ENCODE results near the gene TTC7B.

Gene TTC7B

DNA sequence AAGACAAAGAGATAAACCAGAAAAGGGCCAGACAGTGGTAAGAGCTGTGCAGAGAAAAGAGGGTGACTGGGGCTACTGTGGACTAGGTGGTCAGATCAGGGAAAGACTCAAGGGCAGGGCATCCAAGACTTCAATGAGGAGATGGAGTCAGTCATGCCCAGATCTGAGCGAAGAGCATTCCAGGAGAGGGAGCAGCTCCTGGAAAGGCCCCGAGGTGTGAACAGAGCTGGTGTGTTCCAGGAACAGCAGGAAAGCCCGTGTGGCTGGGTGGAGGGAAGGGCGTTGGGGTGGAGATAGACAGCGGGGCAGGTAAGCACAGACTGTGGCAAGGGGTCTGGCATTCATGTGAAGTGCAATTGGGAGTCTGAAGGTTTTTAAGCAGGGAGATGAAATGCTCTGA lies 16.8 kb downstream of the TTC7B start:
- Mint-ChIP-seq H3K27me3 (peaks cover 44% of the 10 kb centered on the region), H3K9me3 (no peaks in the 10 kb centered on the region), H3K4me1 (no peaks in the 10 kb centered on the region), H3K36me3 (no peaks in the 10 kb centered on the region), H3K27ac (no peak overlapping the region), H3K4me3 (no peak overlapping the region)
- ATAC-seq = no peak

DNA sequence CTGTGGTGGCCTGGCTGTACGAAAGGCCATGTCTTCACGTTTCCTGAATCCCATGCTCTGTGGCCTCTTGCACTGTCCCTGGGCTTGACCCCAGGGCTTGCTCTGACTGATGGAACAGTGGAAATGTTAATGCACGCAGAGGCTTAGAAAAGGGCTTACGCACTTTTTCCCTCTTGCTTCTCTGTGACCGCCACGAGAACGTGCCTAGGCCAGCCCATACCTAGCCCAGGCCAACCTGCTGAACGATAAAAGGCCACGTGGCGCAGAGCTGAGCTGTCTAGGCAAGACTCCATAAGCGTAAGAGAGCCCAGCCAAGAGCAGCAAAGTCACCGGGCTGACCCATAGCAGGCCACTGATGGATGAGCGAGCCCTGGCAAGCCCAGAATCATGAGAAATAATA lies 18.3 kb downstream of the TTC7B start:
- no peak for ATAC-seq
- peaks cover 45% of the 10 kb centered on the region for H3K27me3 Mint-ChIP-seq
- no peak overlapping the region for H3K4me3 Mint-ChIP-seq
- no peaks in the 10 kb centered on the region for H3K36me3 Mint-ChIP-seq
- H3K9me3 Mint-ChIP-seq = no peaks in the 10 kb centered on the region
- H3K4me1 Mint-ChIP-seq = no peaks in the 10 kb centered on the region
- H3K27ac Mint-ChIP-seq = no peak overlapping the region

DNA sequence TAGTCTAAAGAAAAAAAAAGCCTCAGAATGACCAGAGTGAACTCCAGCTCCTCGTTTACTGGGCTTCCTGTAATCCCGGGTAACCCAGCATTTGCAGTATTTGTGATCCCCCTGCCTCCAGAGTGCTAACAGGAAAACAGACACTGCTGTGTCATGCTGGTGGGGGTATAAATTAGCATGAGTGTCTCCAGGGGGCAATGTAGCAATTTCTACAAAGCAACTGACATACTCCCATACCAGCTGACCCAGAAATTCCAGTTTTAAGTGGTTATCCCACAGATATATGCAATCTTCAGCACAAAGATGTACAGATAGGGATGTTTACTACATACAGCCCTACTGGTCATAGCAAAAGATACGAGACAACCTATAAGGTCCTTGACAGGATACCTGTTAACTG lies 18.8 kb downstream of the TTC7B start:
- Mint-ChIP-seq H3K27me3 (peaks cover 45% of the 10 kb centered on the region), H3K9me3 (no peaks in the 10 kb centered on the region), H3K27ac (no peak overlapping the region), H3K36me3 (no peaks in the 10 kb centered on the region), H3K4me3 (no peak overlapping the region), H3K4me1 (no peaks in the 10 kb centered on the region)
- no peak for ATAC-seq

DNA sequence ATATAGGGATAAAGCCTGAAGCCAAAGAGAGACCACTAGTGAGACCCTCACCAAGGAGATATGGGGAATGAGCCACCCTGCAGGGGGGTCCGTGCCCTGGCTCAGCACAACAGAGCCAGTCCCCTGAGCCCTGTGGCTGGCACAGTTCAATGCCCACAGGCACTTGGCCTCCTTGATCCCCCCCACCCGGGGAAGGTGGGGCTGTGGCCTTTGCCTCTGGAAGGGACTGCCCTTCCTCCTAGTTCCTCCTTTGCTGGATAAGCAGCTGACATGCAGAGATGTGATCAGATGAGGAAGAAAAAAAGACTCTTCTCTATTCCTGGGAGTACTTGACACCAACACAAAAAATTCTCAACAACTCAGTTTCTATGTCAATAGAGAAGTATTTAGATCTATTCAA lies 19.9 kb downstream of the TTC7B start:
- Mint-ChIP-seq H3K4me3 (no peak overlapping the region), H3K36me3 (no peaks in the 10 kb centered on the region), H3K9me3 (no peaks in the 10 kb centered on the region), H3K27me3 (peaks cover 40% of the 10 kb centered on the region), H3K4me1 (no peaks in the 10 kb centered on the region), H3K27ac (no peak overlapping the region)
- peak; percentile 34 for ATAC-seq

DNA sequence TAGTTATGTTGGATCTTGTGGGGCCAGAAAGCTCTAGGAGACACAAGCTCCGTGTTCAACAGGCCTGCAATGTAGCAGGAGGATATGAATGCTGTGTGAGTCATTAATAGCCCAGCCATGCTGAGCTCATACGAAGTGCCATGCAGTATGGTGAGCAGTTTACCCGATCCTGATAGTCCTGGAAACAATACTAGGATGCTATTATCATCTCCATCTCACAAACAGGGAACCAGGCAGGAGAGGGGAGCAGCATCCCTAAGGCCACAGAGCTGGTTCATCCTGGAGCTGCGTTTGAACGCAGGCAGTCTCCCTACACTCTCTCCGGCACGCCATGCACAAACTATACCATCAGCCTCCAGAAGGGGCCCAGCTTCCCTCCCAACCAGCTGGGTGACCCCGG lies 20.5 kb downstream of the TTC7B start:
- Mint-ChIP-seq H3K27ac (no peak overlapping the region), H3K4me3 (no peak overlapping the region), H3K36me3 (no peaks in the 10 kb centered on the region), H3K9me3 (no peaks in the 10 kb centered on the region), H3K27me3 (peaks cover 34% of the 10 kb centered on the region), H3K4me1 (no peaks in the 10 kb centered on the region)
- no peak for ATAC-seq

DNA sequence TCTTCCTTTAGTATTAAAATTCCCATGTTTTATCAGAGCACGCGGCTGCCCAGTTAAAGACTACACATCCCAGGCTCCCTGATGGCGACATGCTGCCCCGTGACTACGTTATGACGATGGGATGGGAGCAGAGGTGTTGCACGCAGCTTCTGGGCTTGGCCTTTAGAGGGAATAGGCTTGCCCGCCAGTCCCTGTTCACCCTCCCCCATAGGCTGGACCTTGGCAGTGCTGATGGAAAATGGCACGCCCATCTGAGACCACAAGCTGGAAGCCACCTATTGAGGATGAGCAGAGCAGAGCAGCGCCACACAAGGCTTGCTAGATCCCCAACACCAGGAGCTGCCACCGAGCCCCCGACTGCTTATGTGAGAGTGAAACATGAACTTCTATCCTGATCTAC lies 24.7 kb downstream of the TTC7B start:
- Mint-ChIP-seq H3K4me1 (no peaks in the 10 kb centered on the region), H3K4me3 (no peak overlapping the region), H3K27ac (no peak overlapping the region), H3K36me3 (no peaks in the 10 kb centered on the region), H3K27me3 (peaks cover 12% of the 10 kb centered on the region), H3K9me3 (no peaks in the 10 kb centered on the region)
- ATAC-seq = no peak

DNA sequence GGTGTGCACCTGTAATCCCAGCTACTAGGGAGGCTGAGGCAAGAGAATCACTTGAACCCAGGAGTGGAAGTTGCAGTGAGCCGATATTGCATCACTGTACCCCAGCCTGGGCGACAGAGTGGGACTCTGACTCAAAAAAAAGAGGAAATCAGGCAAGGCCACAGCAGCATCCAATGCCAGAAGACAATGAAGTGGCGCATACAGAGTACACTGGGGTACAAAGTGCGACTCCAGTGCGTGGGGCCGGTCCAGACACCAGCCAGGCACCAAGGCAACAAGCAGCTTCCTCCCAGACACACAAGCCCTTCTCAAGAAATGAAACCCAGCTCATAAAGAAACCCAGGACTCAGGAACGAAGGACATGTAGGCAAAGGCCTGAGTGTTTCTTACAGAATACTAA lies 28.2 kb downstream of the TTC7B start:
- Mint-ChIP-seq H3K4me1 (no peaks in the 10 kb centered on the region), H3K9me3 (no peaks in the 10 kb centered on the region), H3K27me3 (no peaks in the 10 kb centered on the region), H3K36me3 (no peaks in the 10 kb centered on the region), H3K27ac (no peak overlapping the region), H3K4me3 (no peak overlapping the region)
- ATAC-seq = peak; percentile 37

DNA sequence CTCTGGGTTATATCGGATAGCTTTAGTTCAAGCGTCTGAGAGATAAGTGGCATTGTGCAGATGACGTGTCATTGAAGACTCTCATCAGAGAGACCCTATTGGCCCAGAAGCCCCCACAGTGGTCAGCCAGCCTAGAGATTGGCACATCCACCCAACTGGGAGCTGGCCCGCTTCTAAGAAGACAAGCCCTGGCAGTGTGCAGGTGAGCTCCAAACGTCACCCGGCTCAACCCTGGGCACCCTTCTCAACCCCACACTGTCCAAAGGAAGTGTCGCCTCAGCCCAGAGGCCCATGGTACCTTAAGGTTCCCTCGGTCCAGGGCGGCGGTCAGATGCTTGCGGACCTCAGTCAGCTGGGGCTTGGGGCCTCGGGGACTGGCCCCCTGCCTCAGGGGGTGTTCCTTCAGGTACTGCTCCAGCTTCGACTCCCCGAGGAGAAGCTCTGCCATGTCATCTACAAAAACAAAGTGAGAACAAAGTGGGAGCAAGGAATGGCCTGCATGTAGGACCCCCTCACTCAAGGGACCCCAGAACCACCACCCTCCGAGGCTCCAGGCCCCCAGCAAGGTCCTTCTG lies 30.3 kb downstream of the TTC7B start:
- Mint-ChIP-seq H3K4me1 (no peaks in the 10 kb centered on the region), H3K9me3 (no peaks in the 10 kb centered on the region), H3K27ac (no peak overlapping the region), H3K4me3 (no peak overlapping the region), H3K27me3 (no peaks in the 10 kb centered on the region), H3K36me3 (no peaks in the 10 kb centered on the region)
- ATAC-seq = no peak

DNA sequence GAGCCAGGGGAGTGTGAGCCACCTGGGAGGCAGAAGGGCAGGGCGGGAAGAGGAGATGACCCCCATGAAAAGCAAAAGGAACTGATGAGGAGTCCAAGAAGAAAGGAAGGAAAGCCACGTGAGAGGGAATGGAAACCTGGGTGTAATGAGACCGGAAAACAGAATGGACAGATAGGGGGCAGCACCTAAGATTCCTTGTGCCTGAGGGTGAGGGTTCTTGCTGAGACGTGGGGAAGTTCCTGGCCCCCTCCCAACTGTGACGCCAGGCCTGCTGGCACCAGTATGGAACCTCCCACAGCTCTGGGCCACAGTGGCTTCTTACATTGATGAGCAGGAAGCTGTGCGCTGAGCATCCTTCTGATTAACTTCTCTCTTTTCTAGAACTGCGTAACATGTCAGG lies 30.8 kb downstream of the TTC7B start:
- Mint-ChIP-seq H3K27ac (no peak overlapping the region), H3K36me3 (no peaks in the 10 kb centered on the region), H3K27me3 (no peaks in the 10 kb centered on the region), H3K4me3 (no peak overlapping the region), H3K4me1 (no peaks in the 10 kb centered on the region), H3K9me3 (no peaks in the 10 kb centered on the region)
- ATAC-seq = no peak

DNA sequence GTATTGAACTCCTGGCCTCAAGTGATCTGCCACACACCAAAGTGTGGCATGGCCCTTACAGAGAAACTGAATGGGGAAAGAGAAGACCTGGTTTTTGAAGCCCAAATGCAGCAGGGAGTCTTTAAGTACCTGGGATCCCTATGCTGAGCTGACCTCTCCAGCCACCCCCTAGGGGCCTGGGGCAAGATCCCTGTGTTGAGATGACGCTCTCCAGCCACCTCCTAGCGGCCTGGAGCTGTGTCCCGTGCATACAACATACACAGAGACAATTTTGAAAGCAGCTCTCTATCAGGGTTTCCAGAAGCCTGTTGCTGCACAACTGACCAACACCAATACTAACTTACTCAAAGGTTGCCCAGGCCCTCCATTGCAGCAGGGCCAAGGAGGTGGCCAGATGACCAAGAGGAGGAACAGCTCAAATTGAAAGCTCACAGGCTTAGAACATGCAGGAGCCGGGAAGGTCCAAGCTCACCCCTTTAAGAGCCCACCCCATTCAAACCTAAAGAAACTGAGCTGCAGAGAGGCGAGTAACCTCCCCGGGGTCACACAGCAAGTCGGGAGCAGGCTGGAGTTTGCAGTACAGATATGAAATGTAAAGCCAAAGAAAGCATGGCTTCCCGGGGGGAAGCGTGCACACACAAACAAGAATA lies 31.5 kb downstream of the TTC7B start:
- Mint-ChIP-seq H3K4me3 (no peak overlapping the region), H3K27ac (no peak overlapping the region), H3K27me3 (no peaks in the 10 kb centered on the region), H3K4me1 (no peaks in the 10 kb centered on the region), H3K36me3 (no peaks in the 10 kb centered on the region), H3K9me3 (no peaks in the 10 kb centered on the region)
- ATAC-seq = no peak

DNA sequence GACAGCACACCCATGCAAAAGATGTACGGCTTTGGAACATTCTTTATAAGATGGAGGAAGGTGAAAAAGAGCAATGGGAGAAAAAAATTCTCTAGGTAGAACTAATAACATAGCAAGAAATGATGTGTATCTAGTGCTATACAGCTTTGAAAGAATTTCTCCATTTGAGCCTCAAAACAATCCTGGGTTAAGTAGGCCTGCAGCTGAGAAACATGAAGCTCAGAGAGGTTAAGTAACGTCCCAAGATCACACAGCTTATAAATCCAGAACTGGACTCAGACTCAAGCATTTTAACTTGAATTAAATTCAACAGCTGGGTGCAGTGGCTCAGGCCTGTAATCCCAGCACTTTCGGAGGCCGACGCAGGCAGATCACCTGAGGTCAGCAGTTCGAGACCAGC lies 32.9 kb downstream of the TTC7B start:
- no peaks in the 10 kb centered on the region for H3K4me1 Mint-ChIP-seq
- no peaks in the 10 kb centered on the region for H3K9me3 Mint-ChIP-seq
- no peak for ATAC-seq
- no peaks in the 10 kb centered on the region for H3K27me3 Mint-ChIP-seq
- H3K4me3 Mint-ChIP-seq = no peak overlapping the region
- no peaks in the 10 kb centered on the region for H3K36me3 Mint-ChIP-seq
- H3K27ac Mint-ChIP-seq = no peak overlapping the region

DNA sequence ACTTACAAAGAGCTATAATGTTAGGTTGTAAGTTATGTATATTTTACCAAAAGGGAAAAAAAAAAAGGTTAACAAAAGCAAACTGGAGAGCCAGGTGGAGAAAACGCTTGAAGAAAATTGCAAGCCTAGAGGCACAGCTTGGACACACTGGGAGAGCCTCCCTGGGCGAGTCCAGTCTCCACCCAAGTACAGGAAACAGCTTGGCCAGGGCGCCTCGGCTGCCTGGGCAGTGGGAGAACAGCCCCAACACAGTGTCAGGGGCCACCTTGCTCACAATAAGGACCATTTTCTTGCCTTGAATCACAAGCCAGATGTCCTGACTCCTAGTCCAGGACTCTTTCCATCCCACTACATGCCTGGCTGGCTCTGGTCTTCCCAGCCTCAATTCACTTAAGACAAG lies 33.3 kb downstream of the TTC7B start:
- Mint-ChIP-seq H3K9me3 (no peaks in the 10 kb centered on the region), H3K4me1 (no peaks in the 10 kb centered on the region), H3K36me3 (no peaks in the 10 kb centered on the region), H3K27me3 (no peaks in the 10 kb centered on the region), H3K4me3 (no peak overlapping the region), H3K27ac (no peak overlapping the region)
- no peak for ATAC-seq

DNA sequence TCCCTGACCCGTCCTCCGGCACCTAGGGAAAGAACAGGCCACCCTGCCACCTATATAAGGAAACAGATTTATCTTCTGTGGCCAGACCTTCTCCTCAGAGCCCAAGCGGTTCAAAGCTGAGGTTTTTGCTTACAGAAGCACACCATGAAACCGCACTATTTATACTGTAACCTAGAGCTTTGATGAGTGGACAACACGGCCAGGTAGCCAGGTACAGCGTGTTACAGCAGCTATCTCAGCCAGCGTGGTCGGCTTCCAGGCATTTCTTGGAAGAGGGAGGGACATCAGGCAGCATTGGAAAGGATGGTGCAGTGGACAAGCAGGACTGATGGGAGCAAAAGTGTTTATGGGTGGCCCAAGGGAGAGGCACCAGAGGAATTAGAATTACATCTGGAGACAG lies 34.4 kb downstream of the TTC7B start:
- H3K4me3 Mint-ChIP-seq = no peak overlapping the region
- ATAC-seq = no peak
- H3K36me3 Mint-ChIP-seq = no peaks in the 10 kb centered on the region
- H3K27me3 Mint-ChIP-seq = no peaks in the 10 kb centered on the region
- no peaks in the 10 kb centered on the region for H3K9me3 Mint-ChIP-seq
- no peaks in the 10 kb centered on the region for H3K4me1 Mint-ChIP-seq
- no peak overlapping the region for H3K27ac Mint-ChIP-seq

DNA sequence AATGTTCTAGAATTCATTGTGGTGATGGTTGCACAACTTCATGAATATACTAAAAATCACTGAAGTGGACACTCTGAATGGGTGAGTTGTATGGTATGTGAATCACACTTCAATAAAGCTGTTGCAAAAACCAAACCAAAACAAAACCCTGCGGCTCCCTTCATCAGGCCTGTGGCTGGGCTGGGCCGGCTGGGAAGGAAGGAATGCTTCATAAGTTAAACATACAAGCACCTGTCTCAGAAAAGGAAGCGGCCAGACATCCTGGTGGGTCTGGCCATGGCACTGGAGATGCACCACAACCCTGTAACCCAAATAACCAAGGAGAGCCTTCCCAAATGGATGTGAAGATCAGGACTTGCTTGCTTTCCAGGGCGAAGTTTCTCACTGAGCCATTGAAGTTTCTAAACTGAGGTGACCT lies 34.9 kb downstream of the TTC7B start:
- no peaks in the 10 kb centered on the region for H3K36me3 Mint-ChIP-seq
- H3K9me3 Mint-ChIP-seq = no peaks in the 10 kb centered on the region
- no peaks in the 10 kb centered on the region for H3K4me1 Mint-ChIP-seq
- H3K4me3 Mint-ChIP-seq = no peak overlapping the region
- H3K27ac Mint-ChIP-seq = no peak overlapping the region
- ATAC-seq = no peak
- no peaks in the 10 kb centered on the region for H3K27me3 Mint-ChIP-seq

DNA sequence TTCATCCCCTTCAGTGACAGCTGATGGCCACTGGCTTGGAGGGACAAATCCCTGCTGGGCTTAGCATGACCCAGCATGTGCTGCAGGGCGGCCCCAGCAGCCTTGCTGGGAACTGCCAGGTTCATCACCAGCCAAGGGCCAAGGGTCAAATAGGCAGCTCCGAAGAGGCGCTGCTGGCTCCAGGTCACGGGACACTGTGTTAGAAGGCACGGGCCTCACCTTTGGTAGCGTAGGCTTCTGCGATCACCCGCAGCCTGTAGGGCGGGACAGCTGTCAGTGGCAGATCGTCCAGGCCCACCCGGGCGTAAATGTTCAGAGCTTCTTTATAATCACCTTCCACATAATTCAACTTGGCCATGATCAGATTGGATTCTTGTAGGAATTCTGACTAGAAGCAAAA lies 35.7 kb downstream of the TTC7B start:
- Mint-ChIP-seq H3K27me3 (no peaks in the 10 kb centered on the region), H3K4me3 (no peak overlapping the region), H3K27ac (no peak overlapping the region), H3K9me3 (no peaks in the 10 kb centered on the region), H3K4me1 (no peaks in the 10 kb centered on the region), H3K36me3 (no peaks in the 10 kb centered on the region)
- ATAC-seq = no peak

DNA sequence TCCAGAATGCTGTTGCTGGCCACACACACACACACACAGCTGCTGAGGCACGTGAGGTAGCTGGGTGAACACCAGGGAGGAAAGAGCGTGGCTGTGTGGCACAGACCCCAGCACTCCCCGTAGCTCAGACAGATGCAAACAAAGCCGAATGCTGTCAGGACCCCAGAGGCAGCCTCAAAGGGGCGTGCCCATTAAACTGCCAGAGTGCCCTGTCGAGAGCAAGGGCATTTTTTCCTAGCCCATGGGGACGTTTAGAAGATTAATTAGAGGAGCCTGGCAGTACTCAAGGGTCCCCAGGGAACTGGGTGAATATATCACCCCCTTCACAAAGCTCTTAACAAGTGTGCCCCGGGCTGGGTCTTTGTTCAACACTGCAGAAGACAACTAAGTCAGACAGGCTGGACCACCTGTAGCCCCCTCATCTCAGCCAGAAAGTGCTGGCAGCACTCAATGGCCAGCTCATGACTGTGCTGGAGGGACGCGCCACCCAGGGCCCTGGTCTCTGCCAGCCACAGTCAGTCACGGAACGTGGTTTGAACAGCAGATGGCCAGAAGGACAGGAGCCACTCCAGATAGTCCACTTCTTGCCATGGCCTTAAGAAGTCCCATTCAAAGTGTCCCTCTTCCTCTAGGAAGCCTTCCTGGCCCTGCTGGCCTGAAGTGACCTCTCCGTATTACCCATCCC lies 37.5 kb downstream of the TTC7B start:
- Mint-ChIP-seq H3K4me1 (no peaks in the 10 kb centered on the region), H3K27ac (no peak overlapping the region), H3K27me3 (no peaks in the 10 kb centered on the region), H3K4me3 (no peak overlapping the region), H3K36me3 (no peaks in the 10 kb centered on the region), H3K9me3 (no peaks in the 10 kb centered on the region)
- ATAC-seq = no peak

Measured in stimulated activated memory B cell treated with anti-CD40 and anti-IgM and Interleukin-4, amounts not matched to agents 10 μg/mL and 1 μg/mL and 100 μg/mL, for 72 hours (primary cell).